PC-3 (cell line): ENCODE results near the gene TMEM37.

Experiments
- CTCF ChIP-seq: fragments of 300-600 bp; sonication (generic); conservative IDR thresholded peaks from 2 replicates; pipeline ENCODE4 v1.5.1; 2017; ENCODE audit warnings: antibody characterized with exemption, low read depth, mild to moderate bottlenecking, low read length
- EZH2phosphoT487 ChIP-seq: fragments of 300-600 bp; sonication (generic); IDR thresholded peaks from 2 replicates; pipeline ENCODE4 v1.6.1; 2018; ENCODE audit warnings: mild to moderate bottlenecking, antibody characterized with exemption, low read length, borderline replicate concordance

- no peak for TF ChIP-seq EZH2phosphoT487
- TF ChIP-seq CTCF = no peak
Measured at GRCh38 chr2:119483896-119484718, 52.5 kb downstream of the TMEM37 start.
